Prostate gland (tissue), 2 donors: ENCODE measurements around the gene OR4C11.

Experiments
- POLR2A ChIP-seq: fragments of 450-650 bp; IDR thresholded peaks from one replicate; pipeline ENCODE4 v1.6.1; 2016; ENCODE audit warnings: antibody characterized with exemption, mild to moderate bottlenecking
- TF ChIP-seq, protein P1 (sequence below), 4 experiments: fragments of 200-600 bp in 2 of 4; fragments of 450-650 bp in 2 of 4; sonication (generic) in 2 of 4; IDR thresholded peaks; 1 replicate in 3 of 4; 2 replicates in 1 of 4; pipeline ENCODE4 v1.5.1; 2016 to 2019; ENCODE audit warnings: antibody characterized with exemption in 4 of 4, mild to moderate bottlenecking in 2 of 4, moderate library complexity in 2 of 4

DNA sequence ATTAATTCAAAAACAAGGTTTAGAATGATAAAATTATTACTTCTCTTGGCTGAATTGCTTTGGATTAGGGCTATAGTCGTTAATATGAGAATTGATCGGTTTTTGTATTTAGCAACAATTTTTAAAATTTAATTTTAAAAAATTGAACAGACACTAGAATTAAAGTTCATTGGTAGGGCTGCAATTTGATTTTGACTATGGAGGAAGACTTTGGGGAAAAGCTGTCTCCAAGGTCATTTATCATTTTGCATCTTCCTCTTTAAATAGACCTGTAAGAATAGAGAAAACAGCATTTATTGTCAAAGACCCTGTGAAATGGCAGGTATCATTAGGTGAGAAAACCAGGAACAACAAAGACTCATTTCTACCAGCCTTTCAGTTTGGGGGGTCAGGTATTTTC lies 40.6 kb upstream of the OR4C11 start, which contains the start of gene OR4S2:
- no peak for TF ChIP-seq POLR2A
- TF ChIP-seq, protein P1, sequence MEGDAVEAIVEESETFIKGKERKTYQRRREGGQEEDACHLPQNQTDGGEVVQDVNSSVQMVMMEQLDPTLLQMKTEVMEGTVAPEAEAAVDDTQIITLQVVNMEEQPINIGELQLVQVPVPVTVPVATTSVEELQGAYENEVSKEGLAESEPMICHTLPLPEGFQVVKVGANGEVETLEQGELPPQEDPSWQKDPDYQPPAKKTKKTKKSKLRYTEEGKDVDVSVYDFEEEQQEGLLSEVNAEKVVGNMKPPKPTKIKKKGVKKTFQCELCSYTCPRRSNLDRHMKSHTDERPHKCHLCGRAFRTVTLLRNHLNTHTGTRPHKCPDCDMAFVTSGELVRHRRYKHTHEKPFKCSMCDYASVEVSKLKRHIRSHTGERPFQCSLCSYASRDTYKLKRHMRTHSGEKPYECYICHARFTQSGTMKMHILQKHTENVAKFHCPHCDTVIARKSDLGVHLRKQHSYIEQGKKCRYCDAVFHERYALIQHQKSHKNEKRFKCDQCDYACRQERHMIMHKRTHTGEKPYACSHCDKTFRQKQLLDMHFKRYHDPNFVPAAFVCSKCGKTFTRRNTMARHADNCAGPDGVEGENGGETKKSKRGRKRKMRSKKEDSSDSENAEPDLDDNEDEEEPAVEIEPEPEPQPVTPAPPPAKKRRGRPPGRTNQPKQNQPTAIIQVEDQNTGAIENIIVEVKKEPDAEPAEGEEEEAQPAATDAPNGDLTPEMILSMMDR (IDR thresholded peaks at IDR 0.05): no peak
